Left ventricle myocardium superior (tissue), 1 donor: Measurements from ENCODE around the gene B4GALT1. TPM values are rescaled to one million over a fixed set of nuclear protein-coding genes. Genes with fewer than 3 reads are reported as not detected.

Experiments
- ATAC-seq: fragments of 200-7000 bp; cut with Tn5 transposase; one replicate; pipeline ENCODE4 v1.9.1; 2020; ENCODE audit warnings: mild to moderate bottlenecking, moderate library complexity
- DNase-seq: peaks from one replicate; pipeline ENCODE4 v3.0.0-alpha.2; 2020
- intact Hi-C: fragments of 100-400 bp; cut with micrococcal nuclease; formaldehyde crosslinking; loops from one replicate; pipeline ENCODE4 v1.11.0; 2022
- total RNA-seq: library from RNA; stranded (reverse); fragmentation: NEBNext Ultra II Directional; extraction: Animal tissue kit (Norgen Biotek cat#: 25700); gene quantifications from one replicate; pipeline ENCODE4 v1.2.1, GENCODE V29; 2021
- donor health status: DM: no; HTN: yes; CAD: no; lungs with severe emphysema.

The B4GALT1 gene
- total RNA-seq, 1 donor from 2014 or later, result 42.5 TPM

DNA sequence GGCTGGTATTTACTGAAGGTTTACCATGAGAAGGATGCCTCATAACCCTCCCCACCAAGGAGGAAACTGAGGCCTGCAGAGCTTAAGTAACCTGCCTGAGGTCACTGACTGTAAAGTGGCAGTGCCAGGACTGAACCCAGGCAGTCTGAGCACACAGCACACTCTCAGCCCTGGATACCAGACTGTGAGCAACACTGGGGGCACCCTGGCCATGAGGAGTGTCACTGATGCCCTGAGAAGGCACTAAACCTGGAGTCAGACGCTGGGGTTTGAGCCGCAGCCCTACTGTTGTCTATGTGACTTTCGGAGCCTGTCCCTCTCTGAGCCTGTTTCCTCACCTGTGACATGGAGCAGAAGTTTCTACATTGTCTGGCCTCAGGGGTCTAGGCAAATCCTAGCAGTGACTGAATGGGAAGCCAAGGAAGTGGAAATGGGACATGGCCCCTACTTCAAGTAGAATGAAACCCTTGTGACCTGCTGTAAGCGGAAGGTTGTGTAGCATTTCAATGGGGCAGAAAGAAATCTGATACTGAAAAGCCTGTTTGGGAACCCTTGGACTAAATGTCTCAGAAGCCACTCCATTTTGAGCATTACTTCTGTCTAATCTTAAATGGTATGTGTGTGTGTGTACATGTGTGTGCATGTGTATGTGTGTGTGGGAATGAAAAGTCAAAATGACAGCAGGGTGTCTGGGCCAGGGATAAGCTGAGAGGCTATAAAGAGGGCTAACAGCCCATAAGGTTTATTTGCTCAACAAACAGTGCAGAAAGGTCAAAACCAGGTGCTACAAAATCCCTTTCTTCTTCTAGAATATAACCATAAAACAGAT, 36.0 kb downstream of the B4GALT1 start:
- DNase-seq (no peak), ATAC-seq (no peak)
- intact Hi-C loops, result no loop called here

DNA sequence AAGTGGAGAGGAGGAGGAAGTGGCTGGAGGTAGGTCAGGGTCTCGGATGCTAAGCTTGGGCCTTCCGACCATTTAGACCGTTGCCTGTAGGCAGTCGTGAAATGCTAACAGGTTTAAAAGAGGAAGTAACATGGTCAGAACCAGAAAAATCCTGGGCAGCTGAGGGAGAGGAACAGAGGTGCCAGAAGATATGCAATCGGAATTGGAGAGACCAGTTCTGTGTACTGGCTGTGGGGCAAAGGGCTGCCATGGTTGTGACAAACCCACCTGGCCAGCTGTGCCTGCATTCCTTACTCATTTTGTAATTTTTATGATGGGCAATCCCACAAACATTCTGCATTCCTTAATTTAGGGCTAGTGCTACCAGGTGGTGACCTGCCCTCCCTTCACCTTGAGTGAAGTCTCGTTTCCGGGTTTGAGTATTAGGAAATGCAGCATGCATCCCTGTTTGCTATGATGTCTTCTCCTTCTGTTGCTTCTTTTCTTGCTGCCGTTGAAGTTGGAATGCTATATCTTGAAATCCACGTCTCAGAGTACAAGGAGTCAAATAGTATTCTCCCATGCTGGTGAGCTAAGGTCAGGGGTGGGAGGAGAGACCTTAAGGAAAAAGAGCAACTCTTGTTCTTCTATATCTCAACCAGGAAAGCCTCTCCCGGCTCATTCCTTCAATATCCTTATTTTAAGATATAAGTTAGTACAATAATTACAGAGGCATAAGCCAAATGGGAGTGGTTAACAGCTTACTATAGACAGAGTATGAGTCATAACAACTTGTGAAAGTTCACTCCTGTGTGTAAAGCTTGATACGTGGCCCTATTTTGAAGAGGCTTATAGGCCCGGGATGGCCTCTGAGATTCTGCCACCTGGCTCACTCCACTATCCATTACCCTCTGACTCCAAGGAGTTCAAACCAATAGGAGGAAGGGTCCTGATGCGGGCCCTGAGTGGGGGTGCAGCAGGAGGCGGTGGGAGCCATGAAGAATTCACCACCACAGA, 37.0 kb downstream of the B4GALT1 start:
- ATAC-seq (no peak), DNase-seq (no peak)
- intact Hi-C loops, result no loop called here

DNA sequence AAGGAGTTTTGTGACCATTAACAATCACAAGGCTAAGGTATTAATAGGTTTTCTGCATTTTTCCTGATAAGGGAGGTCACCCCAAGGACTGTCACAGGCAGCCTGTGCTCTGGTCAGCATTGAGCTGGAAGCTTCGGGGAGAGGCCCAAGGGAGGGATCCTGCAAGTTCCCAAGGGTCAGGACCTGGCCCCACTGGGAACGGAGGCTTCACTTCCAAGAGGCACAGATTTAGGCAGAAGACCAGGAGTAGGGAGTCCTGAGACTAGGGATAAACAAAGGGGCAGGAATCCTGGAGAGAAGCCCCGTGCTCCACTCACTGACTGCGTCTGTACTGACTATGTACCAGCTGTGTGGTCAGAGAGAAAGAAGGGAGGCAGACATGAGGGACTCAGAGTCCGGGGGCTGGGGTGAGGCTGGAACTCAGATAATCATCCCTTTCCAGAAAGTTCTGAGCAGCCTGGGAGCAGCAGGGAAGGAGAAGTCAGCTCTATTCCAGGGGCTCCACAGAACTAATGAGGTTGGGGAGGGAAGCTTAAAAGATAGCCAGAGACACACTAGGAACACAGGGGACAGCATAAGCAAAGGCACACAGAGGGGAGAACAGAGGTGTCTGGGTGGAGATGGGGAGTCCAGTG, 37.8 kb downstream of the B4GALT1 start:
- intact Hi-C loops, result no loop called here
- ATAC-seq (peak; percentile 6), DNase-seq (no peak)

DNA sequence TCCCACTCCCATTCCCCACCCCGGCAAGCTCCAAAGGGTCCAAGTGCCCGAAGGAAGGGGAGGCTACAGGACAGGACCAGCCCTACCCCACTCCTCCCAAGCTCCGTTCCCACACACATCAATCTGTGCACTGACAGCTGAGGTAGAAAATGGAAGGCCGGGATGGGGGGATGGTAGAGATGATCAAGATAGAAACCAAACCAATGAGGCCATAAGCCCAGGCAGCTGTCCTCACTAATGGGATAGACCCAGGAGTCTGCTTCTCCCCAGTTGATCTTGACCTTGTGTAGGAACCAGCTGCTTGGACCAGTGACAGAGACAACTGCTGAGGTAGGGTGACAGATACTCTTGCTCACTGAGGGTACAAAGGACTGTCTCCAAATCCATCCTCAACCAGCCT, 38.6 kb downstream of the B4GALT1 start:
- ATAC-seq, result peak; percentile 7
- intact Hi-C loops, result no loop called here
- no peak for DNase-seq

DNA sequence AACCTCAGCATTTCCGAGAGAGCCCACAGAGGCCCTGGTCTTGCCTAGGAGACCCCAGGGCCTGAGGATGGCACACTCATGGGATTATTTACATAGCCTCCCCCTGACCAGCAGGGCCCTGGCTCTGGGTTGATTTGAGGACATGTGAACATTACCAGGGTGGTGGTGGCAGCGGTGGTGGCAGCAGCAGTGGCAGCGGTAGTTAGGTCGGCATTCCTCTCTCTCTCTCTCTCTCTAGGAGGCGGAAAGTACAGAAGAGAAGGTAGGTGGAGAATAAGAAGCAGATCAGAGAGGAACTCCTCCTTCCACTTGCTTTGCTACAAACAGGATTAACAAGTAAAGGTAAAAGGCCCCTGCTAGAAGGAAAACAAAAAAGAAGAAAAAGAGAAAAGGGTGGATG, 39.3 kb downstream of the B4GALT1 start:
- intact Hi-C loops, result no loop called here
- ATAC-seq (no peak), DNase-seq (no peak)

DNA sequence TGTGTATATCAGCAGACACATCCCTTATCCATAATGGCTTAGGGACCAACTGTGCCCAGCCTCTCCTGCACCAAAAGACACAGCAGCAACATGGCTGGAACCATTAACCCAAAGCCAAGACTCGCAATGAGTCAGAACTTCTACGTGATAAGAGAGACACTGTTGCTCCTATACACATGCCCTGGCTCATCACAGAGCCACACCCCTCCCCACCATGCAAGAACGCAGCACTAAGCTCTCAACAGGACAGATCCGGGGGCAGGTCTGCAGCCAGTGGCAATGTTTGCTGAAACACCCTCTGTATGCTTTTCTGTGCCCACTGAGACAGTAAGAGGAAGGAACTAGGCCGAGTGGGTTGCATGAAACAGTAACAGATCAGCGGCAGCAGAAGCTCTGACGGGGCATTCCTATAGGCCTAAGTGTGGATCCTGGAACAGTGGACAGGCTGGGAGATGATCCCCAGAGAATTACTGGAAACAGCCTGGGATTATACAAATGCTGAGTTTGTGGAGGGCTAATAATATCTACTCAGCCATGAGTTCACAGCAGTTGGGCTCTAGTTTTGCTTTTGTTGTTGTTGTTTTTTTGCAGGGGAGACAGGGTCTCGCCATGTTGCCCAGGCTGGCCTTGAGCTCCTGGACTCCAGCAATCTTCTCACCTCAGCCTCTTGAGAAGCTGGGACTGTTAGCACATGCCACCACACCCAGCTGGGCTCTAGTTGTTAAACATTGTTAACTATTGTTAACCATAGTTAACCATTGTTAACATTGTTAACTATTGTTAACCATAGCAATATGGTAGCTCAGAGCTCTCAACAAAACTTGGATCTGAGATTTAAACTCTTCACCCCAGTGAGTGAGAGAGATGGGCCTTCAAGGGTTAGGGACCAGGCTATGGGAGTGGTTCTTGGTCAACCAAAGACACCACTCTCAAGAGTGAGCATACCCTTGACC, 41.0 kb downstream of the B4GALT1 start:
- ATAC-seq (peak; percentile 8), DNase-seq (no peak)
- intact Hi-C loops, result no loop called here

DNA sequence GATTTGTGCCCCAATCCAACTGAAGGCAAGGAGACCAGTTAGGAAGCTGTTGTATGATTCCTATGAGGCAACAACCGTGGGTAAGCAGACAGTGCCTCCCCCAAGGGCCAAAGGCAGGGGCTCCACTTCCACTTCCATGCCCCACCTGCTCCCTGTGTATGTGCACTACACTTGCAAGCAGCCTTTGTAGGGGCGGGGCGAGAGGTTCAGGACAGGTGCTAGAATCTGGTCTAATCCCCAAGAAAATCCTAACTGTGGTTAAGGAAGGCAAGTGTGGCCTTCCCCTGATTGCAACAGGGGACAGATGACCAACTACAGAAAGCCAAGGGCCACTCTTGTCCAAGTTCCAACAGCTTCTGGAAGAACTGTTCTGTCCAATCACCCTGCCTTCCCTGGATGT, 41.7 kb downstream of the B4GALT1 start:
- intact Hi-C loops, result no loop called here
- DNase-seq (no peak), ATAC-seq (no peak)

DNA sequence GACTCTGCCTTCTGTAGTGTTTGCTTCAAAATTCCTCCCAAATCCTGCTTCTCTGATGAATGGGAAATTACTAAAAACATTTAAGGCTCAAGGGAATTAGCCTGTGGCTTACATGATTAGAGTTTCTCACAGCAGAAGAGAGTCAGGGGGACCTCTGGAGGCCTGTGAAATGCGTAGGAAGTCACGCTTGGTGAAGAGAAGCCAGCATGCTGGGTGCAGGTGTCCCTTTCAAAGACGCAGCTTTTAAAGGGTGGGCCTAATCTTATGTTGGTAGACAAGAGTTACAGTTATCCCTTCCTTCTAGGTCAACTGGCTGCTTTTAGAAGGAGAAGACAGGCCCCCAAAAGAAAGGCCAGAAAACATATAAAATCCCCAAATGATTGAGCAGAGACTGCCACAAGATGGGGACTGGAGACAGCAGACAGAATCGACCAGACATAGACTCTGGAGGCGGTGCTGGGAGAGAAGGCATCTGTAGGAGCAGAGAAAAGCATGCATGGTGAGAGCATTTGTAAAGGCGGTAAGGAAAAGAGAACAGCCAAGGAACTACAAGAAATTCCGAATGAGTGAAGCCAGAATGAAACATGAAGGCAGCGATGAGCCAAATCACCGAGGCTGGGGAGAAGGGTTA, 42.3 kb downstream of the B4GALT1 start:
- no peak for ATAC-seq
- no peak for DNase-seq
- intact Hi-C loops, result no loop called here

DNA sequence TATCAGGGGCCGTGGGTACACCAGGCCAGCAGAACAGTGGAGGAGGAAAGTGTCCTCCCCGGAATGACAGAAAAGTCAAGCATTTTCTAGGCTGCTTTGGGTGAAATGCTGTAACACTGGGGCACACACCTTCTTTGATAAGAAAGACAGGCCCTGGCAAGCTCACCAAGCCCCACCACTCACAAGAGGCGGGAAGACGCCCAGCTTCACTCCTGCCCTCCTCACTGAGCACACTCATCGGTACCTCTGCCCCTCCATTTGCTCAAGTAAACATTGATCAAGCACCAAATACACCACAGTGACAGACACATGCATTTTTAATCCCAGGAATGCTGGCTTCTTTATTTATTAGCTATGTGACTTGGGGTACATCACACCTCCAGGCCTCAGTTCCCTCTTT, 43.1 kb downstream of the B4GALT1 start:
- ATAC-seq (no peak), DNase-seq (no peak)
- intact Hi-C loops, result no loop called here

DNA sequence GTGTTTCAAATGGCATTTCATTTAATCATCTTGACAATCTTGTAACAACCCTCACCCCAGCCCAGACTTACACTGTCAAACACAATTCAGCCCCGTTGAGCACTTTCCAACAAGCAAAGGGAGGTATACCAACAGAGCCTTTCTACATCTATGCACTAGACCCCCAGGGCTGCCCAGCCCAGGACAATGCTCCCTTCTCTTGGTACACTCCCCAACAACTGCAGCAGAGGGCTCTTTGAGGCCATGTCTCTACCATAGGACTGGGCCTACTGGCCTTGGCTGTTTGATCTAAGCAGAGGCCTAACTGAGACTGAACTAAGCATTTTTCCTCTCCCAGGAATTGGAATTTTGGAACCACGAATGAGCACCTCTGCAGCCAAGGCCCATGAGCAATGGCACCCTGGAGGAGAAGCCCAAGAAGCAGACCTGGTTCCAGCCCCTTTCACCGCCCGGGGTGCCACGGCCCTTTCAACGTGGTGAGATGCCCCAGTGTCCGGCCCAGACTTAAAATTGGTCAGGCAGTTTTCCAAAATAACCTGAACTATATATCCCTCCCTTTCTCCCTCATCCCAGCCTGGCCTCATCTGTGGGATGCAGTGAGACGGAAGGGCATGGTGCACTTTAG, 43.6 kb downstream of the B4GALT1 start:
- peak; percentile 18 for DNase-seq
- intact Hi-C loops, result no loop called here
- ATAC-seq, result no peak

DNA sequence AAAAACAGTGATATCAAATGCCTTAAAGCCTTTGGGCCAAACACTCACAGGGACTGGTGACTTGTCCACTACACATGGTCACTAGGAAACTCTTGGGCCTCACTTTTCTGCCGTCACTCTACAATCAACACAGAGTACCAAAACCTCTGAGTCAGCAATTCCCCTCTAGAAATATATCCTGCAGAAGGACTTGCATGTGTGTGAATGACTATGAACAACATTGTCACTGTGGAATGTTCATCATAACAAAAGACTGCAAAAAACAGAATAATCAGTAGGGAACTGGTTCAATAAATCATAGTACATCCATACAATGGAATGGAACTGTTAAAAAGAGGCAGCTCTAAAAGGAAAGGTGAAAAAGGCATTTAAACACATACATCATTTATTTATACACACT, 46.5 kb downstream of the B4GALT1 start:
- DNase-seq (no peak), ATAC-seq (no peak)
- intact Hi-C loops, result no loop called here

DNA sequence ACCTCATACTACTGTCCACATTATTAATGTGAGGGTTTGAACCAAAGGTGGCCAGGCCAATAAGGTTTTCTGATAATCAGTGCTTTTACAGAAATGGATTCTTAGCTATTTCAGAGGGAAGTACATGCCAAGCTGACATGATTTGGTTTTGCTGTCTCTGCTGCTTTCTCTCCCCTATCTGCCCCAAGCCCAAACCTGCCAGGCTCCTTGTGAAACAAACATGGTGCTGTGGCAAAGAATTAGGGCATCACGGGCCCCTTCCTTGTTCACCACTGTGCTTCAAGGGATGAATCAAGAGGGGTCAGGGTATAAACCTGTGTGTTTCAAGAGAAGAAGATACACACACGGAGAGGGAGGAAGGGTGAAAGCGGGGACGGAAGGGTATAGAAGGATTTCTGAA, 49.3 kb downstream of the B4GALT1 start:
- intact Hi-C loops, result no loop called here
- DNase-seq (no peak), ATAC-seq (peak; percentile 5)

DNA sequence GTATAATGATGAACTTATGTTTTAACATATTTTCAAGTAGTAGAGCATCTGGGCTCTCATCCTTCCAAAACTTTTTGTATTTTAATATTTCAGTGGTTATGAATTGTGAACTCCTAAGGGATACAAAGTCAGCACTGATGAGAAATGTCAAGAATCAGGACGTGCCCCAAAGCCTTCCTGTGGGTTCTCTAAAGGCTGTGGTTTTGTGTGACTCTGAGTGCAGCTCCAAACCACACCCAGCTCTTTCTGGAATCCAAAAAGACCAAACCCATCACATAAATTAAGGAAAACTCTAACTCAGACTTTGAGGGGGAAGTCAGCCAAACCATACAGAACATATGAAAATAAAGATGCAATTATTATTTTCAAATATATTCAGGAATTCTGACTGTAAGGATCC, 49.8 kb downstream of the B4GALT1 start:
- intact Hi-C loops, result no loop called here
- DNase-seq (no peak), ATAC-seq (peak; percentile 26)

DNA sequence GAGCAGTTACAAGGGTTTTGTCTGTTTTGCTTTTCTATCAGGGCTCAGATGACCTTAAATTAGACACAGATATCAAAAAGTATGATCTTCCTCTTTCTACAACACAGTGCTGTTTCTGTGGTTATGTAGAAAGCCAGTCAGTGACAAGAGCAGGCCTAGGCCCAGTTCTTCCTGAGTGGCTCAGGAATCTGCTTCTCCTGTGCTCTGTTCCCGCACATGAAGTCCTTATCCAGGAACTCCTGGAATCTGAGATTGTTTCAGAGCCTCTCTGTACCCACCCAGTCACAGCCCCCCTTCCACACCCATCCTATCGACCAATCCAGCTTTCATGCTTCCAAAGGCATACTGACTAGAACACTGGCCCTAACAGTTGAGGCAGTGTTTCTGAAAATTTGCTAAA, 50.3 kb downstream of the B4GALT1 start:
- DNase-seq (no peak), ATAC-seq (peak; percentile 77)
- intact Hi-C loops, result no loop called here

DNA sequence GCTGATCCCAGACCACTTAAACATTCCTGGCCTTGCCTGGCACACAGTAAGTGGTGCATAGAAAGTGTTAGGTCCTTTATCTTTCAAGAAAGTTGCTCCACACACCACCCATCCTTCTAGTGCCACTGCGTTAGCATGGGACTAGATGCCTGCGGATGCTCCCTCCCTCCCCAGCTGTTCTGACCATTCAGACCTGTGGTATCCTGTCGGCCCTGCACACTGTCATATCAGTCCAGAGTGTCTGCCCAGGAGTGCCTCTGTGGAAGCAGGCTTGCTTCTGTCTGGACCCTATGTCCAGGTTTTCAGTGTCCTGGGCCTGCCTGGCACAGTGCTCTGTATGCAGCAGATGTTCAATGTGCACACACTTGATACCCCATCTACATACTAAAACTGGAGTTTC, 52.4 kb downstream of the B4GALT1 start:
- DNase-seq (no peak), ATAC-seq (peak; percentile 9)
- intact Hi-C loops, result no loop called here

DNA sequence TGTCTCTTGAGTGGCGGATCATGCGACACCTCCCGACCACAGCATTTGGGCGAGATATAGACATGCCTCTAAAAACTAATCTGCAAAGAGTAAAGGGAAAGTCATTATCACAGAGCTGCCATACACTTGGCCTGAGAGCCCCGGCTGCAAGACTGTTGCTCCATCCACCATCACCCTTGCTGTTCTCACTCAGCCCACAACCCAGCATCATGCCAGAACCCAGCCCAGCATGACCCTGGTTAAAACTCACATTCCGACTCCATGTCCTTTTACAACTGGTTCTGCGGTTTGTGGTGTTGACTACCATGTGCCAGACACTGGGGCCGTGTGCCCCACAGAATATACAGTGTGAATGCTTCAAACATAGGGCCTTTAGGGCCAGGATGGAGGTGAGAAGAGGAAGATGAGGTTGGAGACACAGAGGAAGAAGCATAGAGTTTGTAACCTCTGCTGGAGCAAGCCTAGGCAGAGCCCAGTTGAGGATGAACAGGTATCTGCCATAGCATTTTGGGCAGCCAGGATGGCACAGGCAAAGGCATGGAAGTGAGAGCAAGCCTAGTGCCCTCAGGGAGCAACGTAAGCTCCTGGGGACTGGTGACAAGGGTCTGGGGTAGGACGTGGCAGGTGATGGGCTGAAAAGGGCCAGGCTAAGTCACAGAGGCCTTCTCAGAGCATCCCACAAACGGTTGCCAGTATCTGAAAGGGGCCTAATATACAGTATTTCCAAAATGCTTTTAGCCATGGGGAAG, 53.2 kb downstream of the B4GALT1 start:
- ATAC-seq (no peak), DNase-seq (no peak)
- intact Hi-C loops, result no loop called here

DNA sequence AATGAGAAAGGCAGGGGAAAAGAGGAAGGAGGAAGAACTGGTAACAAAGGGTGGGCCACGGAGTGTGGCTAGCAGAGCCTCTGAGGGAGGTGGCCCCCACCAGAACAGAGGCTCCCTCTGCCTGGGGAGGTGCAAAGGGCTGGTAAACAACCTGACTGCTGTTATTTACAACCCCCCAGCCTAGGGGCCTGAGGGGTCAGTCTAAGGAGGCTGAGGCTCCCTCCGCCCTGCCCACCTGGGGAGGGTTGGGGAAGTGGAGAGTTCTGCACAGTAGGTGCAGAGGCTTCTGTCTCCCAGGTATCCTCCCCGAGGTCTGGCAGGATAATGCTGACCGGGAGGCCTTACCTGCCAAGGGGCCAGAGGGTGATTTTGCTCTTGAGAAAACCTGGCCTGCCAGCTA, 55.0 kb downstream of the B4GALT1 start:
- DNase-seq (no peak), ATAC-seq (no peak)
- intact Hi-C loops, result no loop called here
